DMS79 (cell line): ENCODE data around the gene CCDC188.

ENCODE experiments used
- DNase-seq: peaks from one replicate; lab custom pipeline; 2025; lab: John Stamatoyannopoulos, UW

CCDC188 gene

GRCh38 chr22:20105456-20106204 is 45.2 kb downstream of the CCDC188 start:
- DNase-seq, result no peak

GRCh38 chr22:20102203-20102780 is 48.6 kb downstream of the CCDC188 start:
- no peak for DNase-seq

- no peak for DNase-seq
Measured at GRCh38 chr22:20101638-20102037, 49.2 kb downstream of the CCDC188 start.

GRCh38 chr22:20099099-20099711 is 51.6 kb downstream of the CCDC188 start:
- DNase-seq, result no peak
